Stimulated activated naive CD4-positive, alpha-beta T cell (primary cell): Measurements from ENCODE around the gene MED13.
"Not testable (repeated sequence)": the region's sequence is repeated elsewhere in the genome, so short reads cannot be mapped to it uniquely, and the experiment has no call there.

ENCODE experiments used
- DNase-seq, 6 experiments: peaks; one replicate each; lab custom pipeline; 2025; lab: John Stamatoyannopoulos, UW

Gene MED13

GRCh38 chr17:61907361-61907760 lies 157.7 kb downstream of the MED13 start:
- no peak for DNase-seq

DNA sequence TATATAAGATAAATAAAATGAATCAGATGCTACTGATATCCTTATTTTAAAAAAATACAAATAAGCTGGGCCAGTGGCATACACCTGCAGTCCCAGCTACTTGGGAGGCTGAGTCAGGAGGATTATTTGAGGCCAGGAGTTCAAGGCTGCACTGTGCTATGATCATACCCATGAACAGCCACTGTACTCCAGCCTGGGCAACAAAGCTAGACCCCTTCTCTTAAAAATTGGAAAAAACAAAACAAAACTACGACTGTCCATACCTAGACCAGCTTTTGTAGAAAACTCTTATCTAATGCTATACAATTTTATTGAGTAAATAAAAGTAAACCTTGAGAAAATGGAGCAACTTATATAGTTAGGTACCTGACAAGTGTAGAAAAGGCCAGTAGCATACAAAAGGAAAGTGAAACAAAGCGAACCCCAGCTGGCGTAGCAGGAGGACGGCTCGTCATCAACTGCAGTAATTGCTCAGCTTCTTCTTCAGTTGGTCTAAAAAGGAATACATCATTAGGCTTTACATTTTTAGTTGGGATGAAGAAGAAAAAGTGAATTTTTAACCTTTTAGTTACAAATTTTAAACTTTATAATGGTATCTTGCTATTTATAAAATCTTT lies 160.9 kb downstream of the MED13 start:
- peak in 4 of 6 experiments; percentile 6 to 22 (median 10) for DNase-seq

DNA sequence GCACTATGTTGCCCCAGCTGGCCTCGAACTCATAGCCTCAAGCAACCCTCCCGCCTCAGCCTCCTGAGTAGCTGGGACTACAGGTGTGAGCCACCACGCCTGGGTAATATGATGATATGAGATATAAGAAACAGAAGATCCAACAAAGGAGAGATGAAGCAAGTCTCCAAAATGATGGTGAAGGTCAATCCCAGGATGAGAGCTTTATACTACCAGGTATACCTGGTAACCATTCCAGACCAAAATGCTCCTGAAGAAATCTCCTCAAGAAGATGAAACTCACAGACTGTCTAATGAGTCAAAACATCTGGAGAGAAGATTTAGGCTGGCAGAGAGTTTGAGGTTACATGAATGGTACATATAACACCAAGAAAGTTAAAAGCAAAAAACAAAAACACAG lies 161.8 kb downstream of the MED13 start:
- no peak for DNase-seq

DNA sequence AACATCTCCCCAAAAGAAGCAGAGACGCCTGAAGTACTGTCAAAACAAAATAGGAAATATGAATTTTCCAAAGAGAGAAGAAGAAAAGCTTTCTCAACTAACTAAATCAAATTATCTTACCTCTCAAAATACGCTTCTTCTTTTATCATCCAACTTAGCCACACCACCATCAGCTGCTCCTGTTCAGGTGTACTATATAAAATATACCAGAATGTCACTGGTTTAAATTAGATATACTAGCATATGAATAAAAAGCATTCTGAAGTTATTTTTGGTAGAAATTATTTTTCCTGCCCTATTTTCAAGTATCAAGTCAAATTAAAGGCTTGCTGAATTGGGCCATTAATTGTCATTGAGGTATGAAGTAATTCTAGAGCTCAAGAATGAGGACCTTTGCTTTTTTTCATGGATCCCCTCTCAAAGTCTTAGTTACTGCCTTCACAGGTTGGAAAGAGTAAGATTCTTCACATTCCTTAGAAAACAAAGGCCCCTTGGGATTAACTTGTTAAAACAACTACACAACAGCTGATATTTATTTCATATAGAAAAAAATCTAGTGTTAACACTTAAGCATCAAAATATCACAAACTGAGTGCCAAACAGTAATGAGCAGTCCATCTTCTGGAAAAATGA lies 167.4 kb downstream of the MED13 start:
- DNase-seq = no peak

GRCh38 chr17:61895391-61895790 lies 169.7 kb downstream of the MED13 start:
- no peak for DNase-seq

DNA sequence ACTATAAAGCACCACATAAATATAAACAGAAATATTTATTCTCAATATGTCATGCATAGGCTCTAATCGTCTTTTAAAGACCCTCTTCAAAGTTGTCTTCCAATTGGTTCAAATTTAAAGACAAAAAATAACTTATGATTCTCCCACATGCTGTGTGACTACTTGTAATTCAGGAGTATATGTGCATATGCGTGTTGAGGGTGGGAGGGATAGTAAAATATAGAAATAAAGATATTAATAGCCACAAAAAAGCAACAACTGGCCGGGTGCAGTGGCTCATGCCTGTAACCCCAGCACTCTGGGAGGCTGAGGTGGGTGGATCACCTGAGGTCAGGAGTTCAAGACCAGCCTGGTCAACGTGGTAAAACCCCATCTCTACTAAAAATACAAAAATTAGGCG lies 170.8 kb downstream of the MED13 start:
- not testable (repeated sequence) for DNase-seq
